WTC11 (cell line): ENCODE data around the gene SMIM41. TPM values are rescaled to one million over a fixed set of nuclear protein-coding genes. Genes with fewer than 3 reads are reported as not detected.

Source experiments
- ATAC-seq: fragments of 200-7000 bp; cut with Tn5 transposase; 2 replicates; pipeline ENCODE4 v1.10.0; 2021; ENCODE audit warnings: mild to moderate bottlenecking, moderate library complexity
- CTCF ChIA-PET: fragments of 300-600 bp; sonication (Branson Sonifier 250); formaldehyde crosslinking; loops from one replicate; lab custom pipeline; 2021; ENCODE audit warnings: antibody characterized with exemption; lab: Charles Lee
- POLR2A ChIA-PET: fragments of 350-600 bp; sonication (Branson Sonifier 250); formaldehyde crosslinking; loops from one replicate; lab custom pipeline; 2021; ENCODE audit warnings: antibody characterized with exemption; lab: Charles Lee
- DNase-seq: peaks from one replicate; pipeline ENCODE4 v3.0.0; 2021; ENCODE audit warnings: low spot score
- H3K27ac Mint-ChIP-seq: 2 replicates; pipeline ENCODE4 v1.8.0; 2021; ENCODE audit warnings: mixed read lengths
- H3K27me3 Mint-ChIP-seq: 2 replicates; pipeline ENCODE4 v1.8.0; 2021; ENCODE audit warnings: low read depth, mild to moderate bottlenecking, moderate library complexity, mixed read lengths
- H3K36me3 Mint-ChIP-seq: 2 replicates; pipeline ENCODE4 v1.8.0; 2021; ENCODE audit warnings: mixed read lengths
- H3K4me1 Mint-ChIP-seq: 2 replicates; pipeline ENCODE4 v1.8.0; 2022; ENCODE audit warnings: mixed read lengths
- H3K4me3 Mint-ChIP-seq: 2 replicates; pipeline ENCODE4 v1.8.0; 2021; ENCODE audit warnings: mild to moderate bottlenecking, moderate library complexity, mixed read lengths
- H3K9me3 Mint-ChIP-seq: 2 replicates; pipeline ENCODE4 v1.8.0; 2021; ENCODE audit warnings: mixed read lengths
- CBFB ChIP-seq: sonication (generic); formaldehyde crosslinking; IDR thresholded peaks from 2 replicates; pipeline ENCODE4 v1.8.1; 2022; ENCODE audit warnings: mild to moderate bottlenecking, low read depth, missing genetic modification reagents
- ELF4 ChIP-seq: sonication (generic); formaldehyde crosslinking; IDR thresholded peaks from 2 replicates; pipeline ENCODE4 v1.8.1; 2022; ENCODE audit warnings: low read depth, mild to moderate bottlenecking, moderate library complexity, missing genetic modification reagents
- GABPB1 ChIP-seq: sonication (generic); formaldehyde crosslinking; IDR thresholded peaks from 2 replicates; pipeline ENCODE4 v1.8.1; 2023; ENCODE audit warnings: mild to moderate bottlenecking, missing genetic modification reagents
- GRHL2 ChIP-seq: fragments of 250-450 bp; sonication (Bioruptor Pico); IDR thresholded peaks from 2 replicates; pipeline ENCODE4 v1.8.0; 2022; ENCODE audit warnings: mild to moderate bottlenecking, moderate library complexity; ENCODE audit not compliant: insufficient replicate concordance, severe bottlenecking
- HMGA2 ChIP-seq: fragments of 250-450 bp; sonication (Bioruptor Pico); IDR thresholded peaks from 2 replicates; pipeline ENCODE4 v1.4.0; 2021; ENCODE audit warnings: mild to moderate bottlenecking, moderate library complexity
- KAT7 ChIP-seq: sonication (generic); formaldehyde crosslinking; IDR thresholded peaks from 2 replicates; pipeline ENCODE4 v1.8.1; 2023; ENCODE audit warnings: missing genetic modification reagents, mild to moderate bottlenecking, borderline replicate concordance
- RELA ChIP-seq: sonication (generic); formaldehyde crosslinking; IDR thresholded peaks from 2 replicates; pipeline ENCODE4 v1.8.1; 2022; ENCODE audit warnings: missing genetic modification reagents, mild to moderate bottlenecking, borderline replicate concordance
- SP1 ChIP-seq: sonication (generic); formaldehyde crosslinking; conservative IDR thresholded peaks from 2 replicates; pipeline ENCODE4 v1.8.1; 2022; ENCODE audit warnings: missing genetic modification reagents
- TP53 ChIP-seq: sonication (generic); formaldehyde crosslinking; IDR thresholded peaks from 2 replicates; pipeline ENCODE4 v1.8.1; 2023; ENCODE audit warnings: mild to moderate bottlenecking, missing genetic modification reagents
- ZNF219 ChIP-seq: sonication (generic); formaldehyde crosslinking; IDR thresholded peaks from 2 replicates; pipeline ENCODE4 v1.8.0; 2023; ENCODE audit warnings: missing genetic modification reagents, mild to moderate bottlenecking, borderline replicate concordance
- ZNF396 ChIP-seq: fragments of 250-450 bp; sonication (Bioruptor Pico); IDR thresholded peaks from 2 replicates; pipeline ENCODE4 v1.8.0; 2021; ENCODE audit warnings: mild to moderate bottlenecking, moderate library complexity, borderline replicate concordance
- total RNA-seq: library from RNA; stranded (reverse); gene quantifications from 3 replicates; pipeline ENCODE4 v1.2.3, GENCODE V29; 2021
- TF ChIP-seq, protein P1 (sequence below): sonication (generic); formaldehyde crosslinking; IDR thresholded peaks from 2 replicates; pipeline ENCODE4 v1.8.1; 2023; ENCODE audit warnings: mild to moderate bottlenecking, moderate library complexity, missing genetic modification reagents
- TF ChIP-seq, protein P2 (sequence below): sonication (generic); formaldehyde crosslinking; IDR thresholded peaks from 2 replicates; pipeline ENCODE4 v1.8.1; 2023; ENCODE audit warnings: mild to moderate bottlenecking, missing genetic modification reagents, moderate library complexity
- TF ChIP-seq, protein P3 (sequence below): fragments of 250-450 bp; sonication (Bioruptor Pico); conservative IDR thresholded peaks from 2 replicates; pipeline ENCODE4 v1.9.0; 2021; ENCODE audit warnings: mild to moderate bottlenecking
- TF ChIP-seq, protein P4 (sequence below): sonication (generic); formaldehyde crosslinking; IDR thresholded peaks from 2 replicates; pipeline ENCODE4 v1.8.1; 2022; ENCODE audit warnings: mild to moderate bottlenecking, moderate library complexity, missing genetic modification reagents
- TF ChIP-seq, protein P5 (sequence below): sonication (generic); formaldehyde crosslinking; conservative IDR thresholded peaks from 2 replicates; pipeline ENCODE4 v1.8.1; 2023; ENCODE audit warnings: mild to moderate bottlenecking, low read depth, missing genetic modification reagents, moderate library complexity
- TF ChIP-seq, protein P6 (sequence below): sonication (generic); formaldehyde crosslinking; IDR thresholded peaks from 2 replicates; pipeline ENCODE4 v1.8.0; 2022; ENCODE audit warnings: mild to moderate bottlenecking, missing genetic modification reagents
- TF ChIP-seq, protein P7 (sequence below): fragments of 250-450 bp; sonication (Bioruptor Pico); IDR thresholded peaks from 2 replicates; pipeline ENCODE4 v1.9.0; 2021; ENCODE audit warnings: moderate library complexity, mild to moderate bottlenecking, inconsistent platforms, borderline replicate concordance
- TF ChIP-seq, protein P8 (sequence below): sonication (generic); formaldehyde crosslinking; IDR thresholded peaks from 2 replicates; pipeline ENCODE4 v1.8.0; 2023; ENCODE audit warnings: missing genetic modification reagents
- TF ChIP-seq, protein P9 (sequence below): sonication (generic); formaldehyde crosslinking; IDR thresholded peaks from 2 replicates; pipeline ENCODE4 v1.8.0; 2022; ENCODE audit warnings: missing genetic modification reagents

SMIM41 gene
- total RNA-seq, 1 experiment from 2014 or later, result not detected

DNA sequence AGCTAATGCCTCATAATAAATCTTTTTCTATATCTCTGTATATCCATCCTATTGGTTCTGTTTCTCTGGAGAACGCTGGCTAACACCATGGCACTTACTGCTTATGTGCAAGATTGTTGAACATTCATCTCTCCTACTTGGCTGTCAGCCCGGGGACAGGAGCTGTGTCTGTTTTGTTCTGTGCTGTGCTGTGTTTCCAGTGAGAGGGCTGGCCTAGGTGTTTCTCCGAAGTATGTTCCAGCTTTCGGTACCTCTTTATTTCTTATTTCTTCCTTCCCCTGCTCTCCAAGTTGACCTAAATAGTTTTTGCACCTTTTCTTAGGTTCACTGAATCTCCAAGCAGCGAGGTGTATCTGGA, 47.1 kb upstream of the SMIM41 start (continued):
- TF ChIP-seq, protein P1, sequence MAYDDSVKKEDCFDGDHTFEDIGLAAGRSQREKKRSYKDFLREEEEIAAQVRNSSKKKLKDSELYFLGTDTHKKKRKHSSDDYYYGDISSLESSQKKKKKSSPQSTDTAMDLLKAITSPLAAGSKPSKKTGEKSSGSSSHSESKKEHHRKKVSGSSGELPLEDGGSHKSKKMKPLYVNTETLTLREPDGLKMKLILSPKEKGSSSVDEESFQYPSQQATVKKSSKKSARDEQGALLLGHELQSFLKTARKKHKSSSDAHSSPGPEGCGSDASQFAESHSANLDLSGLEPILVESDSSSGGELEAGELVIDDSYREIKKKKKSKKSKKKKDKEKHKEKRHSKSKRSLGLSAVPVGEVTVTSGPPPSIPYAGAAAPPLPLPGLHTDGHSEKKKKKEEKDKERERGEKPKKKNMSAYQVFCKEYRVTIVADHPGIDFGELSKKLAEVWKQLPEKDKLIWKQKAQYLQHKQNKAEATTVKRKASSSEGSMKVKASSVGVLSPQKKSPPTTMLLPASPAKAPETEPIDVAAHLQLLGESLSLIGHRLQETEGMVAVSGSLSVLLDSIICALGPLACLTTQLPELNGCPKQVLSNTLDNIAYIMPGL, result no peak
- TF ChIP-seq TP53 (CRISPR knock-in tag) (no peak), SP1 (CRISPR knock-in tag) (no peak)
- TF ChIP-seq, protein P2, sequence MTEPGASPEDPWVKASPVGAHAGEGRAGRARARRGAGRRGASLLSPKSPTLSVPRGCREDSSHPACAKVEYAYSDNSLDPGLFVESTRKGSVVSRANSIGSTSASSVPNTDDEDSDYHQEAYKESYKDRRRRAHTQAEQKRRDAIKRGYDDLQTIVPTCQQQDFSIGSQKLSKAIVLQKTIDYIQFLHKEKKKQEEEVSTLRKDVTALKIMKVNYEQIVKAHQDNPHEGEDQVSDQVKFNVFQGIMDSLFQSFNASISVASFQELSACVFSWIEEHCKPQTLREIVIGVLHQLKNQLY (CRISPR knock-in tag), result no peak
- TF ChIP-seq, protein P3, sequence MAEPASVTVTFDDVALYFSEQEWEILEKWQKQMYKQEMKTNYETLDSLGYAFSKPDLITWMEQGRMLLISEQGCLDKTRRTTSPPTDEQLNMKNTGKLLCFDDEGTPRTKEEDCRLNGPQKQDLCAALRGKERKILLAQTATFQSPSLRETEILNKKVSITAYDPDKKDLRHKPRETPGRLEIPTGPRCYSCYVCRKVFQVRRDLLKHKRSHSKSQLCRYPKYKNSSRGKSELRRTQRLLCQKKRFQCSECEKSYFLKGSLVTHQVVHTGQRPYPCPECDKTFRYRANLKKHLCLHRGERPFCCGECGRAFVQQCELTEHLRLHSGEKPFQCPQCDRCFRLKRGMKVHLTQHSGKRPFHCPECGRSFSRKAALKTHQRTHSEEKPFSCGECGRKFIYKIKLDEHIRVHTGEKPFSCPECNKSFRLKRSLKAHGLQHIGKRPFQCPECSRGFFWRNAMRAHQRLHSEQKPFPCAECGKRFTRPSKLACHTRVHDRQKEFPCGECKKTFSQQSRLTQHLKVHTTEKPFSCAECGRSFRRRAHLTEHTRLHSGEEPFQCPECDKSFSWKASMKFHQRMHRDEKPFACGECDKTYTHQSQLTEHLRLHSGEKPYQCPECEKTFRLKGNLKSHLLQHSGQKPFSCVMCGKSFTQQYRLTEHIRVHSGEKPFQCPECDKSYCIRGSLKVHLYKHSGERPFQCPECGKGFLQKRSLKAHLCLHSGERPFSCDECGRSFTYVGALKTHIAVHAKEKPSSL (CRISPR knock-in tag), result no peak

DNA sequence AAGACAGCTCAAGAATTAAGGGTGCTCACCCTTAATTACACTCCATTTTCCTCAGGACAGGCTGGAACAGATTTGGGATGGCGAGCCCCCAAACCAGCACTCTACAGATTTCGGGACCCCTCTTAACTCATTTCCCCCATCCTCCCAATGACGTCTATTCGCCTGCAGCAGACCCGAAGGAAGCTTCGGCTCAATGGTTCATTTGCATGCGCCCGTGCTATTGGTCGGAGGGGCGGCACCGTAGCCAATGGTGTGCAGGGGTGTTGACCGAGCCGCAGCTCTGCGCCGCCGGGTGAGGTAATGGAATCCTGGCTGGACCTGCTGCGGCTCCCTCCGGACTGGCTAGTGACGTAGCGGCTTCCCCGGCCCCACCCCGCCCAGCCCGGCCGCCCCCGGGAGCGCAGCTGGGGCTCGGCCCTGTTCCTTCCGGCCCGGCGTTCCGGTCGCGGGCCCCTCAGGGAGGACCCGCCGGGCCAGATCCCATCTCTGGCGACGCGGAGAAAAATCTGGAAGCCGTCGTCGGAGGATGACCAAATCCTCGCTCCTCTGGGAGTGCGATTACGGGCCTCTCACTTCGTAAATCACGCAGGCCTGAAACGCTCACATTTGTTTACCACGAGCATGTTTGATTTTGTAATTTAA, 46.6 kb upstream of the SMIM41 start:
- Mint-ChIP-seq H3K36me3 (no peaks in the 10 kb centered on the region), H3K4me3 (peak overlapping the region; percentile 69), H3K27ac (peak overlapping the region; percentile 95), H3K27me3 (peaks cover 46% of the 10 kb centered on the region), H3K4me1 (peaks cover 31% of the 10 kb centered on the region), H3K9me3 (no peaks in the 10 kb centered on the region)
- ATAC-seq, result peak; percentile 93
- DNase-seq, result peak; percentile 97
- CTCF ChIA-PET, result interaction anchor here (0.6 to 21.1 kb wide), 17 partner anchors 9 to 1472 kb away, joined by 3 to 1431 read pairs (median 9); partner anchors contain the start of genes ANKRD33, ATG101, NR4A1 and SMIM41
- POLR2A ChIA-PET, result interaction anchor here (0.6 to 5.0 kb wide), 16 partner anchors 10 to 973 kb away, joined by 3 to 17 read pairs (median 4); partner anchors contain the start of genes ATG101, EIF4B, NR4A1 and SMIM41
- TF ChIP-seq, protein P4, sequence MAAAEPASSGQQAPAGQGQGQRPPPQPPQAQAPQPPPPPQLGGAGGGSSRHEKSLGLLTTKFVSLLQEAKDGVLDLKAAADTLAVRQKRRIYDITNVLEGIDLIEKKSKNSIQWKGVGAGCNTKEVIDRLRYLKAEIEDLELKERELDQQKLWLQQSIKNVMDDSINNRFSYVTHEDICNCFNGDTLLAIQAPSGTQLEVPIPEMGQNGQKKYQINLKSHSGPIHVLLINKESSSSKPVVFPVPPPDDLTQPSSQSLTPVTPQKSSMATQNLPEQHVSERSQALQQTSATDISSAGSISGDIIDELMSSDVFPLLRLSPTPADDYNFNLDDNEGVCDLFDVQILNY, result 0 out of 2 replicates have a peak, but pooled peaks have one; percentile 39
- TF ChIP-seq CBFB (CRISPR knock-in tag) (no peak), ZNF219 (no peak), GRHL2 (CRISPR knock-in tag) (no peak), HMGA2 (no peak), ELF4 (CRISPR knock-in tag) (no peak), GABPB1 (CRISPR knock-in tag) (no peak), KAT7 (CRISPR knock-in tag) (no peak), SP1 (CRISPR knock-in tag) (peak; percentile 39; the same call in 1 of the 2 replicates), ZNF396 (CRISPR knock-in tag) (no peak), RELA (no peak)
- TF ChIP-seq, protein P5, sequence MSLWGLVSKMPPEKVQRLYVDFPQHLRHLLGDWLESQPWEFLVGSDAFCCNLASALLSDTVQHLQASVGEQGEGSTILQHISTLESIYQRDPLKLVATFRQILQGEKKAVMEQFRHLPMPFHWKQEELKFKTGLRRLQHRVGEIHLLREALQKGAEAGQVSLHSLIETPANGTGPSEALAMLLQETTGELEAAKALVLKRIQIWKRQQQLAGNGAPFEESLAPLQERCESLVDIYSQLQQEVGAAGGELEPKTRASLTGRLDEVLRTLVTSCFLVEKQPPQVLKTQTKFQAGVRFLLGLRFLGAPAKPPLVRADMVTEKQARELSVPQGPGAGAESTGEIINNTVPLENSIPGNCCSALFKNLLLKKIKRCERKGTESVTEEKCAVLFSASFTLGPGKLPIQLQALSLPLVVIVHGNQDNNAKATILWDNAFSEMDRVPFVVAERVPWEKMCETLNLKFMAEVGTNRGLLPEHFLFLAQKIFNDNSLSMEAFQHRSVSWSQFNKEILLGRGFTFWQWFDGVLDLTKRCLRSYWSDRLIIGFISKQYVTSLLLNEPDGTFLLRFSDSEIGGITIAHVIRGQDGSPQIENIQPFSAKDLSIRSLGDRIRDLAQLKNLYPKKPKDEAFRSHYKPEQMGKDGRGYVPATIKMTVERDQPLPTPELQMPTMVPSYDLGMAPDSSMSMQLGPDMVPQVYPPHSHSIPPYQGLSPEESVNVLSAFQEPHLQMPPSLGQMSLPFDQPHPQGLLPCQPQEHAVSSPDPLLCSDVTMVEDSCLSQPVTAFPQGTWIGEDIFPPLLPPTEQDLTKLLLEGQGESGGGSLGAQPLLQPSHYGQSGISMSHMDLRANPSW (CRISPR knock-in tag), result no peak
- TF ChIP-seq, protein P6, sequence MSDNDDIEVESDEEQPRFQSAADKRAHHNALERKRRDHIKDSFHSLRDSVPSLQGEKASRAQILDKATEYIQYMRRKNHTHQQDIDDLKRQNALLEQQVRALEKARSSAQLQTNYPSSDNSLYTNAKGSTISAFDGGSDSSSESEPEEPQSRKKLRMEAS, result peak; percentile 56; the same call in 1 of the 2 replicates
- TF ChIP-seq, protein P7, sequence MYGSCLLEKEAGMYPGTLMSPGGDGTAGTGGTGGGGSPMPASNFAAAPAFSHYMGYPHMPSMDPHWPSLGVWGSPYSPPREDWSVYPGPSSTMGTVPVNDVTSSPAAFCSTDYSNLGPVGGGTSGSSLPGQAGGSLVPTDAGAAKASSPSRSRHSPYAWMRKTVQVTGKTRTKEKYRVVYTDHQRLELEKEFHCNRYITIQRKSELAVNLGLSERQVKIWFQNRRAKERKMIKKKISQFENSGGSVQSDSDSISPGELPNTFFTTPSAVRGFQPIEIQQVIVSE, result no peak
- TF ChIP-seq, protein P8, sequence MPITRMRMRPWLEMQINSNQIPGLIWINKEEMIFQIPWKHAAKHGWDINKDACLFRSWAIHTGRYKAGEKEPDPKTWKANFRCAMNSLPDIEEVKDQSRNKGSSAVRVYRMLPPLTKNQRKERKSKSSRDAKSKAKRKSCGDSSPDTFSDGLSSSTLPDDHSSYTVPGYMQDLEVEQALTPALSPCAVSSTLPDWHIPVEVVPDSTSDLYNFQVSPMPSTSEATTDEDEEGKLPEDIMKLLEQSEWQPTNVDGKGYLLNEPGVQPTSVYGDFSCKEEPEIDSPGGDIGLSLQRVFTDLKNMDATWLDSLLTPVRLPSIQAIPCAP (CRISPR knock-in tag), result no peak
- TF ChIP-seq, protein P9, sequence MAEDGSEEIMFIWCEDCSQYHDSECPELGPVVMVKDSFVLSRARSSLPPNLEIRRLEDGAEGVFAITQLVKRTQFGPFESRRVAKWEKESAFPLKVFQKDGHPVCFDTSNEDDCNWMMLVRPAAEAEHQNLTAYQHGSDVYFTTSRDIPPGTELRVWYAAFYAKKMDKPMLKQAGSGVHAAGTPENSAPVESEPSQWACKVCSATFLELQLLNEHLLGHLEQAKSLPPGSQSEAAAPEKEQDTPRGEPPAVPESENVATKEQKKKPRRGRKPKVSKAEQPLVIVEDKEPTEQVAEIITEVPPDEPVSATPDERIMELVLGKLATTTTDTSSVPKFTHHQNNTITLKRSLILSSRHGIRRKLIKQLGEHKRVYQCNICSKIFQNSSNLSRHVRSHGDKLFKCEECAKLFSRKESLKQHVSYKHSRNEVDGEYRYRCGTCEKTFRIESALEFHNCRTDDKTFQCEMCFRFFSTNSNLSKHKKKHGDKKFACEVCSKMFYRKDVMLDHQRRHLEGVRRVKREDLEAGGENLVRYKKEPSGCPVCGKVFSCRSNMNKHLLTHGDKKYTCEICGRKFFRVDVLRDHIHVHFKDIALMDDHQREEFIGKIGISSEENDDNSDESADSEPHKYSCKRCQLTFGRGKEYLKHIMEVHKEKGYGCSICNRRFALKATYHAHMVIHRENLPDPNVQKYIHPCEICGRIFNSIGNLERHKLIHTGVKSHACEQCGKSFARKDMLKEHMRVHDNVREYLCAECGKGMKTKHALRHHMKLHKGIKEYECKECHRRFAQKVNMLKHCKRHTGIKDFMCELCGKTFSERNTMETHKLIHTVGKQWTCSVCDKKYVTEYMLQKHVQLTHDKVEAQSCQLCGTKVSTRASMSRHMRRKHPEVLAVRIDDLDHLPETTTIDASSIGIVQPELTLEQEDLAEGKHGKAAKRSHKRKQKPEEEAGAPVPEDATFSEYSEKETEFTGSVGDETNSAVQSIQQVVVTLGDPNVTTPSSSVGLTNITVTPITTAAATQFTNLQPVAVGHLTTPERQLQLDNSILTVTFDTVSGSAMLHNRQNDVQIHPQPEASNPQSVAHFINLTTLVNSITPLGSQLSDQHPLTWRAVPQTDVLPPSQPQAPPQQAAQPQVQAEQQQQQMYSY, result no peak
